HG03045 (cell line): Measurements from ENCODE around the gene EXOC2.
"Not testable (repeated sequence)": the region's sequence is repeated elsewhere in the genome, so short reads cannot be mapped to it uniquely, and the experiment has no call there.

Experiments
- ATAC-seq: cut with Tn5 transposase; IDR thresholded peaks from one replicate; pipeline ENCODE4 v1.9.1; 2021; ENCODE audit warnings: mild to moderate bottlenecking, moderate library complexity; ENCODE audit not compliant: unreplicated experiment

The EXOC2 gene

GRCh38 chr6:710601-711571 lies 17.9 kb upstream of the EXOC2 start:
- peak; percentile 87 for ATAC-seq

- ATAC-seq: no peak
Observed at GRCh38 chr6:709471-710056, 16.6 kb upstream of the EXOC2 start.

GRCh38 chr6:708237-708598 lies 15.3 kb upstream of the EXOC2 start:
- no peak for ATAC-seq

GRCh38 chr6:707576-708236 lies 14.8 kb upstream of the EXOC2 start:
- no peak for ATAC-seq

- no peak for ATAC-seq
Observed at GRCh38 chr6:706819-707381, 14.0 kb upstream of the EXOC2 start.

- ATAC-seq: no peak
Observed at GRCh38 chr6:706146-706545, 13.2 kb upstream of the EXOC2 start.

- no peak for ATAC-seq
Observed at GRCh38 chr6:705047-705446, 12.1 kb upstream of the EXOC2 start.

GRCh38 chr6:704046-704445 lies 11.1 kb upstream of the EXOC2 start:
- no peak for ATAC-seq

GRCh38 chr6:703552-703951 lies 10.6 kb upstream of the EXOC2 start:
- no peak for ATAC-seq

- ATAC-seq: no peak
Observed at GRCh38 chr6:701700-702479, 9.0 kb upstream of the EXOC2 start.

GRCh38 chr6:701215-701614 lies 8.3 kb upstream of the EXOC2 start:
- no peak for ATAC-seq

GRCh38 chr6:700490-700889 lies 7.6 kb upstream of the EXOC2 start:
- ATAC-seq: no peak

GRCh38 chr6:699319-699718 lies 6.4 kb upstream of the EXOC2 start:
- ATAC-seq: no peak

- not testable (repeated sequence) for ATAC-seq
Observed at GRCh38 chr6:694431-695126, 1.6 kb upstream of the EXOC2 start.

GRCh38 chr6:693723-694009 lies 727 bp upstream of the EXOC2 start:
- ATAC-seq: no peak

GRCh38 chr6:692356-692851 lies 535 bp downstream of the EXOC2 start:
- ATAC-seq: peak; percentile 84

- ATAC-seq: no peak
Observed at GRCh38 chr6:689223-689622, 3.7 kb downstream of the EXOC2 start.

- no peak for ATAC-seq
Observed at GRCh38 chr6:686497-686896, 6.4 kb downstream of the EXOC2 start.

GRCh38 chr6:684831-685636 lies 7.9 kb downstream of the EXOC2 start:
- peak; percentile 90 for ATAC-seq
